Stimulated activated CD4-positive, alpha-beta T cell treated with anti-CD3 and anti-CD28 coated beads, TNF-alpha, amount 100 ng/mL, for 4 hours (primary cell): ENCODE results near the gene SLC39A7.

ENCODE experiments used
- DNase-seq, 3 experiments: peaks; one replicate each; pipeline ENCODE4 v3.0.0-alpha.2; 2020; ENCODE audit warnings: low read depth in 3 of 3

SLC39A7 gene

DNA sequence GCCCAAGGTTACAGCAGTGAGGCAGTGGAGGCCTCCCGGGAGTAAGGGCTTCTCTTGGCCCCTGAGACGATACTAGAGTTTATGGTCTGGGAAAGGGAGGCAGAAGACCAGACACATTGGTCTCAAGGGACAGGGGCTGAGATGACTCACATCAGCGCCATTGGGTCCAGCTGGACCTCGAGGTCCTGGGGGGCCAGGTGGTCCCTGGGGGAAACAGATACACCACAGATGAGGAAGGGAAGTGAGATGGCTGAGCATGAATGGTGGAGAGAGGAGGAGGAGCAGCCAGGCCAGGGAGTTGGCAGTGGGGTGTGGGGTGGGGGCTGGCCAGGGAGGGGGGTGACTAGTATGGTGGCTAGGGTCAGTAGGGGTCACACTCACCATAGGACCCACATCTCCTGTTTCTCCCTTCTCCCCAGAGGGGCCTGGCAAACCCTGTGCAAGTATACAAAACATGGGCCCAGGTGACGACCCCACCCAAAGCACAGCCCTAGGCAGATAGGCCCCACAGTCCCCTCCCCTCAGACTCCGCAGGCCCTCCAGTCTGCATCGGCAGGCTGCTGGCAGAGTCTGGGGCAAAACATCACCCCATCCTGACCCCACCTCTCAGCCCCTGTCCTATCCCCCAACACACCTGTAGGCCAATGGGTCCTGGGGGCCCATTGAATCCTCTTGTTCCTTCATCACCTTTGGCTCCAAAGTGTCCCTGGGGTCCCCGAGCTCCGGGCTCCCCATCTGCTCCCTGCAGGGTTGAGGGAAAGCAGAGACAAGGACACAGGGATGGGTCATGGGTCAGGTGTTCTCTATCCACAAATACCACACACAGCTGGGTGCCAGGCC lies 30.3 kb upstream of the SLC39A7 start:
- no peak for DNase-seq

DNA sequence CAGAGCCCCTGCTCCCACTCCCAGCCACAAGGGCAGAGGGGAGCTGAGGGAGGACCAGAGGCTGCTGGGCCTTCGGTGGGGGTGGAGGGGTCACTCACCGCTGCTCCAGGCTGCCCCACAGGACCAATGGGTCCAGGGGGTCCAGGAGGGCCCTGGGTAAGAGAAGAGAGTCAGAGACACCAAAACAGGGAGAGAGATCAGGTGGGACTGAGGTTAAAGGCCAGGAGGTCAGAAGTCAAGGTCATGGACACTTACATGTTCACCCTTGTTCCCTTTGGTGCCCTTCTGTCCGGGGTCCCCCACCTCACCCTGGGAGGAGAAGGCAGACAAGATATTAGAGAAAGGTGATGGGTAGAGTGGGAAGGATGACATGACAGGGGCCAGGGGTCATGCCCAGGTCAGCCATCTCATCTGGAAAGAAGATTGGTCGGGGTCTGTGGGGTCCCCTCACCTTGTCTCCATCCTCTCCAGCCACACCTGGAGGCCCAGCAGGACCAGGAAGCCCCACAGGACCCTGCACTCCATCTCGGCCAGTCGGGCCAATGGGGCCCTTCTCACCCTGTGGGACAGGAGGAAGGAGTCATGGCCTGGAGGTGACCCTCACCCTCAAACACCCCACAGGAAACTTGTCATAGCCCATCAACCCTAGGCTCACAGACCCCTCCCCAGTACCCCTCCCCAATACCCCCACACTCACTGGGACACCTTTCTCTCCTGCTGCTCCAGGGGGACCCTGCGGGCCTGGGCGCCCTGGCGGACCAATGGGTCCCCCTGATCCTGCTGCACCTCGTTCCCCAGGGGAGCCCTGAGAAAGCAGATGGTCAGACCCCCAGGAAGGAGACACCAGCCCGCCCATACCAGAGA lies 29.4 kb upstream of the SLC39A7 start:
- DNase-seq, result no peak

DNA sequence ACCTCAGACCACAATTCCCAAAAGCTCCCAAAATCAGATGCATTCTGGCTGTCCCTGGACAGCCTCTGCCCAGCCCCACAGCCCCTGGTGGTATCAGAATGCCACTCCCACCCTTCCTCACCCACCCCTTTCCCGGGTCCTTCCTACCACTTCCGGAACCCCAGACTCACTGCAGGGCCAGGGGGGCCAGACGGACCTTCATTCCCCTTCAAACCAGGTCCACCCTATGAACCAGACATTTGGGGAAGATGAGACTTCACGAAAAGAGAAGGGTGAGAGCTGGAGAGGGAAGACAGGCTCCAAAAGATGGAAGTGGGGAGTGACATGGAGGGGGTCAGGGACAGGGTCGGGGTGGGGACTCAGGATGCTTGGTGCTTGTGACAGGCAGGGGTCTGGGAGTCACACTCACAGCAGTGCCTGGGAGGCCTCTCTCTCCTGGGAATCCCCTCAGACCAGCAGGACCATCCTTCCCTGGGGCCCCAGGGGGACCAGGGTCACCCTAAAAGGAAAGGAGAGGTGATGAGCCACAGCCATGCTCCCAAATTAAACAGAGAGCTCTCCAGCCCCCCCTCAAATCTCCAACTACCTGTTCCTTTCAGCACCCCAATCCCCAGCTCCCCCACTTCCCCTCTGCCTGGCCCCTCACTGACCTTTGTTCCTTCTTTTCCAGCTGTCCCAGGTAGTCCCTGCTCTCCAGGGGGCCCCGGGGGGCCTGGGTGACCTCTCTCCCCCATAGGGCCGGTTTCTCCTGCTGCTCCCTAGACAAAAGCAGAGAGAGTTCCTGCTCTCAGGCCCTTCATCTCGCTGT lies 28.6 kb upstream of the SLC39A7 start:
- no peak for DNase-seq

DNA sequence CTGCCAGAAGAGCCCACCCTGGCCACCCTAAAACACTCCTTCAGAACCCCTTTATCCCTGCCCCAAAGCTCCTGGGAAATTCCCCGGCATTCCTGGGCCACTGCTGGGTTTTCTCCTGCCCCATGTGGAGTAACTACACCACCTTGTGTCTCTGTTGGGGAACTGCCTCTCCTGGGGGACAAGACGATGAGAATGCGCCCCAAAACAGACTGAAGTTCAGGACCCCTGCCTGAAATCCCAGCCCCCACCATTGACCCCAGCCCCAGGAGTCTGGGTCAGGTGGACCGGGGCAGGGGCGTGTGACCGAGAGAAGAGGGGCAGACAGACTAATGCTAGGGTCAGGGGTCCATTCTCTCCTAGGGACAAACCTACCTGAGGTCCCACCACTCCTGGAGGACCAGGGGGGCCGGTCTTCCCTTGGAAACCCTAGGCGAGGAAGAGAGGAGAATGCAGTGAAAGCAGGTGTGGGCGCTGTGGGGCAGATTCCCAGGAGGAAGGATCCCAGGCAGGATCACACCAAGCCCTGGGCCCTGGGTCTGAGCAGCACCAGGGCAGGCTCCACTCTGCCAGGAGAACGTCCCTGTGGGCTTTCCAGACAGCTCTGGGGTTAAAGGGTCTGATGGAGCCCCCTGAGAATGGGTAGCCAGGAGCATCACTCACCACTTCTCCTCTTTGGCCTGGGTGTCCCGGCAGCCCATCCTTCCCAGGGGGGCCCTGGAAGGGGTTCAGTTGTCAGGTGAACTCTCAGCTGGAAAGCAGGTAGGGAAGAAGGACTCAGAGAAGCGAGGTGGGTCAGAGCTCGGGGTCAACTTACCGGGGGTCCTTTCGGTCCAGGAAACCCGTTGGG lies 27.8 kb upstream of the SLC39A7 start:
- no peak for DNase-seq

DNA sequence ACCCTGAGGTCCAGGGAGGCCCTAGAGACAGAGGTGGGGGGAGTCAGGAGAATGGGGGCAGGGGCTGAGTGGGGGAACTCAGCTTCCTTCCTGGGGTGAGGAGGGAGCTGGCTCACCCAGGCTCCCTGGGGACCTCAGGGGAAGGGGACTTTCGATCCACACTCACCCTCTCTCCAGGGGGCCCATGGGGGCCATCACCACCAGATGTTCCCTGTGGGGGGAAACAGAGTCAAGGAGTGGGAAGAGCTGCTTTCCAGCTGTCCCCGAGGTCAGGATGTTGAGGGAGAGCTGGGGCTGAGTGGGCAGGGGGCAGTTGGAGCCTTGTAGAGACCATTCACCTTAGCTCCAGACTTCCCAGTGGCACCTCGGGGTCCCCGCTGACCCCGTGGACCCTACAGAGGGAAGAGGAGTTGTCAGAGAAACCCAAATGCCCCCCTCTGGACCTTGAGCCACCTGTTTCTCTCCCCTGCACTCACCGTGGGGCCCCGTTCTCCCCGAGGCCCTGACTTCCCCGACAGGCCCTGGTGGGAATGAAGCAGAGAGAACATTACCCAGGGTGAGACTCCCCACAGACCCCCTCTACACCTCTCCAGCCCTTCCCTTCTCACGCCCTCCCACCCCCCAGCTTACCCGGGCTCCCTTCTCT lies 27.0 kb upstream of the SLC39A7 start:
- no peak for DNase-seq

DNA sequence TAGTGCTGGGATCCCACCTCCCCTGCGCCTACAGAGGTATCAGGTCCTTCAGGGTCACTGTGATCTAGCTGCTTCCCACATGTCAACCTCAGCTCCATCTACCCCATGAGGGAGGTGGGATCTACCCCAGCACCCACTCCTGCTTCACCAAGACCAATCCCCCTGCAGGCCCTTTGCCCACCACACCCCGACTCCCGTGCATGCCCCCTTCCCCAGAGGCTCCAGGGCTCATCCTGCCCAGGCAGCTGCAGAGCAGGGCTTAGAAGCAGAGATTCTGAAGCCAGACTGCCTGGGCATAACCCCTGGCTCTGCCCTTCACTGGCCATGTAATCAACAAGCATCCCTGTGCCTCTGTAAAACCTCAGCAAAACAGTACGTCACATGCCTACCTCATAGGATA lies 25.9 kb upstream of the SLC39A7 start:
- no peak for DNase-seq

DNA sequence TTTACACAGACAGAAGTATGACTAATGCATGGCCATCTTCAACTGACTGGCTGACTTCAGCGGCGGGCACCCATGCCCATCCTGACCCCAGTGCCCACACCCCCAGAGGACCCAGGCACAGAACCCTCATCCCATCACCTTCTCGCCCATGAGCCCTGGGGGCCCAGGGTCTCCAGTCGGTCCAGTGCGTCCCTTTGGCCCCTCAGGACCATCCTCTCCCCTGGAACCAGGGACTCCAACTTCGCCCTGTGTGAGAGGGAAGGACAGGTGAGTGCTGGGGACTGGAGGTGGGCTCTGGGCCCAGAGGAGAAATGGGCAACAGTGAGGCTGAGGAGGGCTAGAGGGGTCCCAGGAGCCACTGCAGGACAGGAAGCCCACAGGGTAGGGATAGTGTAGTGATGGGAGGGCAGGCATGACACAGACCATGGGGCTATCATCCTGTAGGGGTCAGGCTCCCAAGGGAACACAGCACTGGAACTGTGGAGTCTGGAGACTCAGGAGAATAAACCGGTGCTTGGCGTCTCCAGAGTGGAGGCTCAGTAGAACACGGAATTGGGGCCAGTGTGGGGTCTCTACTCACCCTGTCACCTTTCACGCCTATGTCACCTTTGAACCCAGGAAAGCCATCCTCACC lies 25.1 kb upstream of the SLC39A7 start:
- no peak for DNase-seq

DNA sequence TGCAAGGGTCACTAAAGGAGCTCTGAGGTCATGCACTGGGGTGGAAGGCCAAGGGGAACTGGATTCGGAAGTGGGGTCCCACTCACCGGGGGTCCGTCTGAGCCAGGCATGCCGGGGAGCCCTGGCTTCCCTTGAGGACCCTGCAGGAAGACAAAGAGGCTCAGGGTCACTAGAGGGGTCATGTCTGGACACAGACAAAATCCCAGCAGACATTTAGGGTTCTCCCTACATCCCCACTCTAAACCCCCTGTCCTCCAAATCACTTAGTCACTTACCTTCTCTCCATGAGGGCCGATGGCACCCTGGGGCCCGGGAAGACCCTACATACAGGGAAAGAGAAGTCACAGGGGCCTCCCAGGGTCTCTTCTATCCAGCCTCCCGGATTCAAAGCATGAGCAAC lies 23.8 kb upstream of the SLC39A7 start:
- DNase-seq, result no peak

DNA sequence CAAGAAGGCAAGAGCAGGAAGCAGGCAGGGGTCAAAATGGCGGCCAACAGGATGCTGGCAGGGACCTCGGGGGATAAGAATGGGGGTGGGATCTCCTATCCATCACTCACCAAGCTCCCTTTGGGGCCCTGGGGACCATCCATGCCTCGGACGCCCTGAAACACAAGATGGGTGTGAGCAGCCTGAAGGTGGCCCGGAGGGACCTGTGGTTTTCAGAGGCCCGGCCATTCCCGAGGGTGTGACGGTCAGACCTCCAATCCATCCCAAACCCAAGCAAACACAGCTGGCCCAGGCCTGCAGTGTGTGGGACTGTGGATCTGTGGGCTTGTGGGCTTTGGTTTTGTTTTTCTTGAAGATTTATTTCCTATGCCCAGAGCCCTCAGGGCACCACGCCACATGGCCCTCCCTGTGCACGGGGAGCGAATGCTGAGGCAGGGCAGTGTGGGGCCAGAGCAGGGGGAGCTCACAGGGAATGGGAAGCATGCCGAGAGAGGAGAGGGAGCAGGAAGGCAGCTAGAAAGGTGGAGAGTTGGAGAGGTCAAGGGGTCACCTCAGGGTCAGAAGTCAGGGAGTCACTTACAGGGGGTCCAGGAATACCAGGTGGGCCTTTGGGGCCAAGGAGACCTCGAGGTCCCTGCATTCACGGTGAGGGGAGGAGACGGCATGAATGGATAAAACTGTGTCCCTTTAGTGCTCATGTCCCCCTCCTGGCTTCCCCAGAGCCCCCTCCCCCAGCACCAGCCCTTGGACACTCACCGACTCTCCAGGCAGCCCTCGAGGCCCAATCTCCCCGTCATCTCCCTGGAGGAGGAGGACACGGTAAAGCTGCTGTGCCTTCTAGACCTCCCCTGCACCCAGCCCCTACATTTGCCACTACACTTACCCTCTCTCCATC lies 22.9 kb upstream of the SLC39A7 start:
- no peak for DNase-seq

DNA sequence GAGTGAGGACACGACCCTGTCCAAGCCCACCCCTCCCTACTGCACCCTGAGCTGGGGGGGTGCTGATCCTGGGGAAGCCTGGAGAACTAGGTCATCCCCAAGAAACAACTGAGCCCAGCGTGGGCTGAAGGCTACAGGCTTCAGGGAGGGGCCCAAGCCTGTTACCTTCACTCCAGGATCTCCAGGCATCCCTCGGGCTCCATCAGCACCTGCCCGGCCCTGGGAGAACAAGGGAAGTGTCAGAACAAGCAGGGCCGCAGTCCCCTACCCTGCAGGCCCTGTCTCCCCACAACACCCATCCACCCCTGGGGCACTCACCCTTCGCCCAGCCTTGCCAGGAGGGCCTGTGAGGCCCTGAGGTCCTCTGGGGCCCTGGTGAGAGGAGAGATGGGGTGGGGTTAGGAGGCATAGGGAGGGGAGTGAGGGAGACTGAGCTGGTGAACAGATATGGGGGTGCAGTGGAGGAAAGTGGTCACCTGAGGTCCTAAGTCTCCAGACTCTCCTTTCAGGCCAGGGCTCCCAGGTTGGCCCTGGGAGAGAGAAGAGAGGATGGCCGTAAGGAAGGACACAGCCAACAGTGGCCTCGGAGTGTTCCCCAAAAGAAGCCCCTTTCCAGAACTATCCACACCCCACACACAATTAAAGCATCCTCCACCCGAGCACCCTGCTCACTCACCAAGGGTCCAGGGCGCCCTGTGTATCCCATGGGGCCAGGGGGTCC lies 21.8 kb upstream of the SLC39A7 start:
- DNase-seq, result no peak

DNA sequence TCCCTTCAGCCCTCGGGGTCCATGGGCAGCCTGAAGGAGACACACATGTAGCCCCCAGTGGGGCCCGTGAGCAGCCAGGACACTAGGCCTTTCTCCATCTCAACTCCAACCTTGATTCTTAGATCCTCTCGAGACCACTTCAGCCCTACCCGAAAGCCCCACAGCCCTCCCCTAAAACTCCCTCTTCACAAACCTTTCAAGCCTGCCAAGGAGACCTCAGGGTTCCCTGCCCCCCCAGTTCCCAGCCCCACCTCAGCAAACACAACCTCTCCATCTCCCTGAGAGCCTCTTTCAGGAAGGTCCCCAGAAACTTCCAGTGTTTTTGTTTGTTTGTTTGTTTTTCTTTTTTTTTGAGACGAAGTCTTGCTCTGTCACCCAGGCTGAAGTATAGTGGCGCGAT lies 19.5 kb upstream of the SLC39A7 start:
- no peak for DNase-seq

DNA sequence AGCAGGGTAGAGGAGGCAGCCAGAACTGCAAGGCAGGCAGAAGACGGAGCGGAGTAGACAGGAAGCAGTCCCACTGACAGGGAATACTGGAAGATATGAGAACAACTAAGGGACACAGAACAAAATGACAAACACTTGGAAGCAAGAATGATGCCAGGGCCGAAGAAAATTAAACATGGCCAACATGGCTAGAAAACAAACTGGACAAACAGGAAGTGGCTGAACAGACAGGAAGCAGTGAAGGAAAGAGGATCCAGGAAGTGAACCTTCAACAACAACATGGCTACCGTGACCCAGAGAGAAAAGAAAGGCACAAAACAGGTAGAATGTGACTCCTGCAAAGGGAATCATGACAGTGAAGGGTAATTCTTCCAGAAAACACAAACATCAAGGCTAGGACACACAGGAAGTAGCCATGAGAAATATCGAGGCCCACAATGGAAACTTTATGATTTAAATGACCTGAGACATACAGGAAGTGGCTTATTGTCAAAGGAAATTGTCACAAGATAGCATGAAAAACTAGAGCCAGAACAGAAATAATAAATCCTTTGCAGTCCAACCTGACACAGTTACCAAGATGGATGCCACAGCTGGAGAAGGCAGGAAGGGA lies 17.5 kb upstream of the SLC39A7 start:
- no peak for DNase-seq

DNA sequence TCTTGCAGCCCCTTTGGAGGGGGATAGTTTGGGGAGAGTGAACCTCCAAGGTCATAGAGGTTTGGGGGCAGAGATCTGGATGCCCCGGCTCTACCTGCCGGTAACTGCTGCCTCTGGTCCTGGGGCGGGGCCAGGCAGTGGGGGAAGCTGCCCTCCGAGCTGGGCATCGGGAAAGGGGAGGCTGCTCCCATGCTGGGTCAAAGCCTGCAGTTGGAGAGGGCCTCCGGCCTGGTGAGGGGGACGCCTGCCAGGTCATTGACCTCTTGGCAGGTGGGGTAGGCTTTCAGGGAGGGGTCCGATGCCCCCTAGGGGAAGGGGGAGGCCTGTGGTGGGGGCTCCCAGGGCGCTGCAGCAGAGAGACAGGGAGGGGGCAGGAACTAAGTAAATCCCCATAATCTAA lies 15.5 kb upstream of the SLC39A7 start:
- no peak for DNase-seq

DNA sequence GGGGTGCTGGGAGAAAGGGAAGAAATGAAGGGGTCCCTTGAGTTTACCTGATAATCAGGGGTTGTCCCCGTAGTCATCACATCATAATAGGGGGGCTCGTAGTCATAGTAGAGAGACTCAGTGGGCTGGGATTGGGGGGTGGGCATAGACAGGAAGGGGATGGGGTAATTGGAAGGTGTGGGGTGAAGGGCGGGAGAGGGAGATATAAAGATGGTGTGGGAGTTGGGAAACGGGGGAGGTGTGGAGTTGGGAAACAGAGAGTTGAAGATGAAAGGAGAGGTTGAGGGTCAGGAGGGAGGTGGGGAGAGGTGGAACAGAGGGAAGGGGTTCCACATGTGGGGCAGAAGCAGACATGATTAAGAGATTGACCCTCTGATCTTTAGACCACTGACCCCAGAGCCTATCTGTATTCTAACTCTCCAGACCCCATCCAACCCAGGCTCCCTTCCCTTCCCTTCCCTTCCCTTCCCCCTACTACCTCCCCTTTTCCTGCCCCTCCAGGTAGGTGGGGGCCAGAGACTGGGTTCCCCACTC lies 14.9 kb upstream of the SLC39A7 start:
- DNase-seq, result no peak

DNA sequence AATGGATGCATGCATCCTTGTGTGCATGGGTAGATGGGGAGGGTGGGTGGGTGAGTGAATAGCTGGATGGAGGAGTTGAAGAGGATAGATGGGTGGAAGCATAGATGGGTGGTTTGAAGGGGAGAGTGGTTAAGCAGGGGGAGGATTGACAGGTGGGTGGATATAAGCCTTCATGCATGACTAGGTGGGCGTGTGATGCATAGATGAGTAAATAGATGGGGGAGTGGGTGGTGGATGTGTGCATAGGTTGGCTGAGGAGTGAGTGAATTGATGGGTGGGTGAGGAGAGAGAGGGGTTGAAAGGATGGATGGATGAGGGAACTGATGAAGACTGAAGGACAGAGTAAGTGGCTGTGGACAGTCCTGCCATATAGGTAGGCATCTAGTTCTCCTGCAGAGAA lies 12.9 kb upstream of the SLC39A7 start:
- DNase-seq, result no peak

DNA sequence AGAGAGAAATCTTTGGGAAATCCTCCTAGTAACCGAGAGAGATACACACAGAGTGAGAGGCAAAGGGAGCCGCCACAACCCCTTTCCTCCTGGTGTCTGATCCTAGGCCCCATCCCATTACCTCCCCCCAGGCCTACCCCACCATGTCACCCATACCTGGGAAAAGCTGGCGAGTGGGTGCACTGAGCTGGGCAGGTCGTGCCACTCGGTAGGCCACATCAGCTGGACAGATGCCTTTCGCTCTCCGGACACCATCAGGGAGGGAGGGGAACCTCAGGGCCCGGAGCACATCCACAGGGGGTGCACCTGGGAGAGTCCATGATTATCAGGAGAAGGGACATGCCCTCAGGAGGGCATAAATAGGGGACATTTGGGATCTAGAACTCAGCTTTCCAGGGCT lies 11.5 kb upstream of the SLC39A7 start:
- no peak for DNase-seq

DNA sequence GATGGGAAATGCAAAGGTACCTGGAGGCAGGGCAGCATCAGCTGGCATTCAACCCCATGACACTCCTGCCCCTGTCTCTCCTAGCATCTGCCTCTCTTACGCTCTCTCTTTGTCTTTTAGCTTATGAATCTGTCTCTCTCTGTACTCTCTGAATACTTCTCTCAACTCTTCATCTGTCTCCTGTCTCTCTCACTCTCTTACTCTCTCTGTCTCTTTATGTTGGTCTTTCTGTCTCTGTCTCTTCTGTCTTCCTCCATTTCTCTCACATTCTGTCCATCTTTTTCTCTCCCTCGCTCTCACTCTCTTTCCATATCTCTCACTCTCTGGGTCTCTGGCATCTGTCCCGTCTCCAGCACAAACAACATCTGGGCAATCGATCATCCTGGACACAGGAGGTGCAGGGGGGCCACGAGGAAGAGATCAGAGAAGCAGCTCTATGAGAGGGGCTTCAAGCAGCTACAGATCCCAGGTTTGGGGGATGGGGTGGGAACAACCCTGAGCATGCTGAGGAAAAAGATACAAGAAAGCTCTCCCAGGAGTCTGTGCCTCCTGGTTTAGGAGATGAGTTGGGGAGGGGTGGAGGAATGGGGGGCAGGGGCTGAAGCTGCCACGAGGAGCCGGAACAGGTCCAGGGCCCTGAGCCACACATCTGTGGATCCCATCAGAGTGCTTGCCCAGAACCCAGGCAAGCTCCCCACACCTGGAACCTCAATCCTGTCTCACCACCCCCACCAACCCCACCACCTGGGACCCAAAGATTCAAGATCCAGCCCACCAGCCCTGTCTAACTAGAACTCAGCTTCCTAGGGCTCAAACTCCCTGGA lies 10.8 kb upstream of the SLC39A7 start:
- no peak for DNase-seq
